CD4-positive, alpha-beta T cell treated with Interleukin-15 for 4 hours (primary cell): Measurements from ENCODE around the gene MED12L.
A peak's percentile ranks its signal among the peaks of the same experiment; 100 is the strongest.

Experiments used
- DNase-seq: peaks from one replicate; pipeline ENCODE4 v3.0.0-alpha.2; 2020; ENCODE audit warnings: low spot score

The MED12L gene

DNA sequence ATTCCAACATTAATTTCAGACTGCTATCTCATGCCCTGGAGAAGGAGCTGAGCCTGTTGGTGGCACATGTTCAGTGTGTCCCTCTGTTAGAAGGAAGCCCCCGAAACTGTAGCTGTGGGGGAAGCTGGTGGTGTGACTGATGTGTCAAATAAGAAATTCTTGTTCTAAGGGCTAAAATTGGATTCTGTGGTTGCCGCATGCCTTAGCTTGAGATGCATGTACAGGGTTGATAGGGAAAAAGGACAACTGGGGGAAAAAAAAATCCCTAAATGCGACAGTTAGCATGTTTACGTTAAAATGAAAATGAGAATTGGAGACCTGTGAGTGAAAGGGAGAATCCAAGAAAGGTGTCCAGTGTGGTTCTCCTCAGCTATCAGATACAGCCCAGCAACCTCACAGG lies 58.6 kb downstream of the MED12L start:
- DNase-seq = no peak

DNA sequence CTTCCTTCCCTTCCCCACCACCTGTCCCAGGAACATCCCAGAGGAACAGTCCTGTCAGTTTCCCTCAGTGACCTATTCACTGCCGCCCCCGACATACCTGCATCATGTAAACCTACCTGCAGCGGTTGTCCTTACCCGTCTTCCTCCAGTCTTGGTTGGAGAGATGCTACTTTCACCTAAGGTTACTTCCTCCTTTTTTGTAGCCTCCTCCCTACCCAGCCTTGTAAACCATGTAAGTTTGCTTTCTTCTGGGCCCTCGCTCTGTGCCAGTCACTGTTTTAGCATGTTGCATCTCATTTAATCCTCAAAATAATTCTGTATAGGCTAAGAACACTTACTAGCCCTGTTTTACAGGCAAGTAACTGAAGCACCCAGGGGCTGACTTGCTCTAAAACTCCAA lies 59.3 kb downstream of the MED12L start:
- no peak for DNase-seq

DNA sequence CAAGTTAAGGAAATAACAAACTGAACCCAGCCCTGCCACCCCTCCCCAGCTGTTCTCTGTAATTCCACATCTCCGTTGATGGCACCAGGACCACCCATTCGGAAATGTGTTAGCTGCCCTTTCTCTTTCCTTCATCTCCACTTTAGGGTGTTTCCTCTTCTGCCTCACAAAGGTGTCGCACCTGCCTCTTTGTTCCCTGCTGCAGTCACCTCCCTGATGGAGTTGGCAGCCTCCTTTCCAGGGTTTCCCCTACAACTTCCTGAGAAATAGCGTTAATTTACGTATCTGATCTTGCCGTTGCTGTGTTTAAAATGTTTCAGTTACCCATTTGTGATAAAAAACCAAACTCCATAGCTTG lies 60.2 kb downstream of the MED12L start:
- DNase-seq = no peak

DNA sequence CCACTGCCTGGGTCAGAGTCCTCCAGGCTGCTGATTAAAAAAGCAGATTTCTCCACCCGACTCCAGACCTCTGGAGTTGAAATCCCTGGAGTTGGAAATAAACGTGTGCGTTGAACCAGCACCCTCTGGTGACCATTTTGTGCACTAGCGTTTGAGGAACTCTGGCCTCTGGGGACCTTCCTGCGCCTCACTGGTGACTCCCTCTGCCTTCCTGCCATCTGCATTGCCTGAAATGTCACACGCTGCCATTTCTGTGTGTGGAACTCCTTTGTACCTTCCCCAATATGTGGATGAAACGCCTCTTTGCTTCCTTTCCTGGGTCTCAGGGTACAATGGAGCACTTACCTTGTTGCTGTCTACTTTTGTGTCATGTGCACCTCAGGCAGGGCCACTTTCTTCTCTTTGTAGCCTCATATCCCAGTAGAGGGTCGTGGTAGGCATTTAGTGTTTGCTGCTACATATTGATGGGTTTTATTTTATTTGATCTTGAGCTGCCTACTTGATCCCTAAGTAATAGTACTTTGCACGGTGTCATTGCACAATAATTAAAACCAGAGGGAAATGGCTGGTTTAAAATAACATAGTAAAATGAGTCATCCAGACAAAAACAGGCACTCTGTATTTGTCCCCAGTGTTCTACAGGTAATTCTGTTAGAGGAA lies 60.7 kb downstream of the MED12L start:
- DNase-seq = peak; percentile 53

DNA sequence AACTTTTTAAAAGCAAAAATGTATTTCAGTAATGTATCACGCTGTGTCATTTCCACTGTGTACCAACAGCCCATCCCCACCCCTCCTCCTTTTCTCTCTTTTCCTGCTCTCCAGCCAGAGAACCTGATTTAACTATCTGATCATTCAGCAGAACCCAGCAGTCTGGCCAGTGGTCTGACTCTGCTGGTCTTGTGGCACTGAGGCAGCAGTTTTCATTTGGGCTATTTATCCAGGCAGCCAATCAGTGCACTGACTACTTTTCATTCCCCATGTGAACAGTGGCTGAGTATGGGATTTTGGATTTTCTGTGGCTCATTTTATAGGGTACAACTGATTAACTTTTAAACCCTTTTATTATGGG lies 61.2 kb downstream of the MED12L start:
- DNase-seq = no peak

DNA sequence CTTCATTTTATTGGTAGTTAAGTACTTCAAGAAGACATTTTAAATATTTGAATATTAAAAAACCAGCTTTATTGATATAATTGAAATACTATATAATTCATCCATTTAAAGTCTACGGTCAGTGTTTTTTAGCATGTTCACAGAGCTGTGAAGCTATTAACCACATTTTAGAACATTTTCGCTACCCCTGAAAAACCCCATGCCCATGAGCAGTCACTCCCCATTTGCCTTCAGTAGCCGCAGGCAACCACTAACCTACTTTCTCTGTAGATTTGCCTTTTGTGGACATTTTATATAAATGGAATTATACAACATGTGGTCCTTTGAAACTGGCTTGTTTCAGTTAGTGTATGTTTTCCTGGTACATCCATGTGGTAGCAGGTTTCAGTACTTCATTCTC lies 61.8 kb downstream of the MED12L start:
- DNase-seq = no peak

DNA sequence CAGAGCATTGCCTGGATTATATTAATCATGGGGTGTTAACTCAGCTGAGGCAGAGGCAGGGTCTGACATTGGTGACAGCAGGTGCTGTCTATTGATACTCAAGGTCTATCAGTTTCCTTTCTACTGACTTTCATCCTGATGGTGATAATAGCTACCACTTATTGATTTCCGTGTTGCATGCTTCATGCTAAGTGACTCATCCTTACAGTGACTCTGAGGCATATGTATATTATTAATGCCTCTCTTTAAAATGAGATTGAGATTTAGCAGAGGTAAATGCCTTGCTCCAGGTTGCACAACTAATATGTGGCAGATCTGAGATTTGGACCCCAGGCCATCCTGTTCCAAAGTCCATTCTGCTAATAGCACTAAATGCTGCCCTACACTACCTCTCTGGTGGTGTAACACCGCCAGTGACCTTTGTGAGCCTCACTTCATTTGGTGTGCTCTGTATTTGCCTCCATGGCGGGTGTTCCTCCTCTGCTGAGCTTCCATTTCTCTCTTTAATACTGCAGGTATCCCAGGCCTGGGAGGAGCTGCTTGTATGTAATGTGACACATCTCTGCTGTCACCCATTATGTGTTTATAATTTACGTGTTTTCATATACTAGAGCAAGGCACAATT lies 67.1 kb downstream of the MED12L start:
- DNase-seq = no peak

DNA sequence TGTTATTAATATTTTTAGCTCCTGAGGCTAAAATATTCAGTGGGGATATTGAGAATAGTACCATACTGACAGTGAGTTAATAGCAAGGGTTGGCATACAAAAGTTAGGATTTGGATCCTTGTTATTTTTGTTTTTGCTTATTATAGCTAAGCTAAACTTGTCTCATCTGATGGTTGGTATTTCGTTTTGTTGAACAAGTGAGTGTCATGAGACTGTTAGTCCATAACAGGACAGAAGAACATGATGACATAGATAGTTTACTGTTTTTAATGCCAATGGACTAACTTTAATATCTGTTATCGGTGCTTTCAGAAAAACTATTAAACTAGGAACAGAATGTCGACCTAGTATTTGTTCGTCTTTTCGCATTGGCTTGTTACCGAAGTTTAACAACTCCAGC lies 69.1 kb downstream of the MED12L start:
- no peak for DNase-seq

DNA sequence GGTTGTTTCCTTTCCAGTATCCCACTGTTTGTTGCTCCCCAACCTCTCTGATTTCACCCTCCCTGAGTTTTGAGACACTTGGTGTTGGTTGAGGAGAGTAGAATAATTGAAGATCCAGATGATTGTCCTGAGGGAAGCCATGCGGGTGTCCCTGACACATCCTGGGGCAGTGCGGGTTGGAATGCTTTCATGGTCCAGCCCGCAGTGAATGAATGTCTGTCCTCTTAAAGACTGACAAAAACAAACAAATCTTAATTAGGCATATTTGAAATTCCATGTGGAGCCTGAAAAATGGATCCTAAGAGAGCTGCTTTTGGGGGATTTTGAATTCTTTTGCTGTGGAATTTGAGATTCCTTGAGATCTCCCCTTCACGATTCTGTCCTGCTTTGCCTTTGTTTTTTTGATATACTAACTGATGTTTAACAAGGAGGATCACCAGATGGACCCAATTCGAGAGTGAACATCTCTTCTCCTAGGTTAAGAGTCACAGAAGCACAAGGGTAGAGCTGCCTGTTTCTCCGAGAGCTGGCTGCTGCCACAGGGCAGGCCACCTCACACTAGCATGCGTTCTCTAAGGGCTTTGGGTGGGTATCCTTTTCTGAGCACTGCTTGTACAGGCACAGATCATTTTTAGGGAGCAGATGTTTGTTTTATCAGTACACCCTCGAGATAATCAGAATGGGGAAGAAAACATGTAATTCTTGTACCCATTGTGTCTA lies 70.1 kb downstream of the MED12L start:
- no peak for DNase-seq

DNA sequence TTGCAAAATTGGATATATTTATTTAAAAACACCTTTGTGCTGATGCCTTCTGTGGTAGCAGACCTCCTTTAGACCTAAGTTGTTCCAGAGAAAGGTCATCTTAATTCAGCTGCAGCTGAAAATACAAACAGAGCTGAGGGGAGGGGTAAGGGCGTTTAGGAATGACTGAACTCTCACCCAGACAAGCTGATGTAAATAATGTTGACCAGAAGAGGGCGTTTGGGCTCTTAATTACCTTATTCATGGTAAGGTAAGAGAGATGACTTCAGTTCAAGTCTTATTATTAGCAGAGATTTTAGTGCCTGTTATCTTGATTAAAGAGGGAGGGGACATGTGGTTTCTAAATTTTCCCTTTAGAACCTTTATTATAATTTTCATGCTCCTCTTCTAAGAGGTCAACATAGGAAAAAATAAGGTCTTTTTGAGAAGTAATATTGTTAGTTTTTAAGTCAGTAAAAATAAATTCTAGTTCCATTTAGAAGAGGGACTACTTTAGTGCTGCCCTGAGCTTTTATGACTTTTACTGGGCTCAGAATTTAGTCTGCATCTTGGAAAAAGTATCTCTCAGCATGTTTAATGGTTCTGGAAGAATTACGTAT lies 71.3 kb downstream of the MED12L start:
- DNase-seq = peak; percentile 67

DNA sequence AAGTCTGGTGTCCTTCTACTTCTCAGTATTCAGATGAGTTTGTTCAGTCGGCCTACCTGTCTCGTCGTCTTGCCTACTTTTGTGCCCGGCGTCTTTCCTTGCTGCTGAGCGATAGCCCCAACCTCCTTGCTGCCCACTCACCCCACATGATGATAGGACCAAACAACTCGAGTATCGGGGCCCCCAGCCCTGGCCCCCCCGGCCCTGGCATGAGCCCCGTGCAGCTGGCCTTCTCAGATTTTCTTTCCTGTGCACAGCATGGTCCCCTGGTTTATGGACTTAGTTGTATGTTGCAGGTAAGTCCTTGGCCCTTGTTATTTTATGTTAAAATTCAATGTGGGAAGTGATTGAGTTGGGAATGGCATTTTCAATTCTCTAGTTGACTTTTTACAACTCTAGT lies 74.3 kb downstream of the MED12L start:
- no peak for DNase-seq

DNA sequence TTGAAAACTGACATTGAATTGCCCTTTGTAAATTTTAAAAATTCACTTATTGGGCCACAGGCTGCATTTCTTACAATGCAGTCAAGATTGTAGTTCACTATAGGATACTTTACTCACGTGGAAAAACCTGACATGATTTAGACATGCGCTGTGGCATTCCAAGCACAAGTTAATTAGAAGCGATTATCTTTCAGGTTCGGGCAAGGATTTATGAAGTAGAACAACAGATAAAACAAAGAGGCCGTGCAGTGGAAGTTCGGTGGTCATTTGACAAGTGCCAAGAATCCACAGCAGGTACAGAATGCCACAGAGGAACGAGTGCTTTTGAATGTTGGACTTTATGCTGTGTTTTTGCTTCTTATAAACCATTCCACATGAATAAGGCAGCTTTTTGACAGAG lies 79.8 kb downstream of the MED12L start:
- no peak for DNase-seq

DNA sequence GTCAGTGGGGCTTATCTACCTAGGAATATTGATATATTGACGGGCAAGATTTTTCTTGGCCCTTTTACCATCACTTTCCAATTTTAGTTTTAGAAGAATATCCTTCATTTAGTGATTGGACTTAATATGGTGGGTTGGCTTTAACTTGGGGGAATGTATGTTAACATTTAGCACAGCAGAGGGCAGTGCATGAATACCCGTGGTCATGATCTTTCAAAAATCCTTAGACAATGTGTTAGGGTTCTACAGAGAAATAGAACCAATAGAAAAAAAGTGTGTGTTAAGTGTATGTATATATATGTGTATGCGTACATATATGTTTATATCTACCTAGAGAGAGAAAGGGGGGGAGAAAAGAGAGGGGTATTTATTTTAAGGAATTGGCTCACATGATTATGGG lies 80.7 kb downstream of the MED12L start:
- DNase-seq = no peak

DNA sequence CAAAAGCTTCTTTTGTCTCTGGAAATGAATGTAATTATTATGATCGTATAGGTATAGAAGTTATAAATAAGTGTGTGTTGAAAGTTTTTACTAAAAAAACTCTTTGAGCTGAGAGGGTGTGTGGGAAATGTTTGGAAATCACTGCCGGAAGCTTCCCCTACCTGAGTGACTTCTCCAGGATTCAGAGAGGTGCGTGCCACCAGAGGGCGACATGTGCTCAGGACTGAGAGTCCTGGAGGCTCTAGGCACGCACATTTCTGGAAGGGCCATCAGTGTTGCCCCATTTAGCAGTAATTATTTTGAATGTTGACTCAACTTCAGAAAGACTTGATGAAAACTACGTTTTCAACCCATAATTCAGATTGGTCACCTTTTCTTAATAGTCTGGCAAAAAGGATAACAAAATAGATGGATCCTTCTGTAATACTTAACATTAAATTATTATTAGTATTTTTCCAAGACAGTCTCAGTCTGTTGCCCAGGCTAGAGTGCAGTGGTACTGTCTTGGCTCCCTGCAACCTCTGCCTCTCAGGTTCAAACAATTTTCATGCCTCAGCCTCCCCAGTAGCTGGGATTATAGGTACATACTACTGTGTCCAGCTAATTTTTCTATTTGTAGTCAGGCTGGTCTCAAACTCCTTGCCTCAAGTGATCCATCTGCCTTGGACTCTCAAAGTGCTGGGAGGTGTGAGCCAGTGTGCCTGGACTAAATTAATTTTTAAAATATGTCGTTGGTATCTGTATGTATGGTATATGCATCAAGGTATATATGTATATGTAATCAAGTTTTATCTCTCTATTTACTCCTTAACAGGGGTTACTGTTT lies 83.0 kb downstream of the MED12L start:
- DNase-seq = peak; percentile 82

DNA sequence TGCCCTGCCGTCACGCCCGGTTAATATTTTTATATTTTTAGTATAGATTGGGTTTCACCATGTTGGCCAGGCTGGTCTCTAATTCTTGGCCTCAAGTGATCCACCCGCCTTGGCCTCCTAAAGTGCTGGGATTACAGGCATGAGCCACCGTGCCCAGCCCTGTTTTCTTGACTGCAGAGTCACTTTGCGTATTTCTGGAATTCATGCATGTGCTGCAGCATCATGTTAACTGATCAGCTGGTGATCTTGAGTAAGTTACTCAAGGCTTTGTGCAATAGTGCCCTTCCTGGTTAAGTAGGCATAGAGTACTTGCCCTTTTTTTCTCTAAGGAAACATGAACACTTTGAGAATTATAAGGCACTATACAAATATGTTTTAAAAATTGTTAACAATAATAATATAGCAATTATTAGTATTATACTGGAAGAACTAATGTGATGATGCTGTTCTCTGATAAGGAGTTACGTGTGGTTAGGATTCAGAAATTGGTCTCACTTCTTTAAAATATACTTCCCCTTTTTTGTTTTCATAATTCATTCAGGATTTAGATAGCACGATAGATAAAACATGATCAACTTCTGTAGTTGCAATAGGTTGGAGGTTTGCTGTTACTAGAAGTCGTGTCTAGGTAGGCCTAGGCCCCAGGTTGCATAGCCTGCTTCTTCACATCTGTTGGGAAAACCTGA lies 83.9 kb downstream of the MED12L start:
- DNase-seq = no peak

DNA sequence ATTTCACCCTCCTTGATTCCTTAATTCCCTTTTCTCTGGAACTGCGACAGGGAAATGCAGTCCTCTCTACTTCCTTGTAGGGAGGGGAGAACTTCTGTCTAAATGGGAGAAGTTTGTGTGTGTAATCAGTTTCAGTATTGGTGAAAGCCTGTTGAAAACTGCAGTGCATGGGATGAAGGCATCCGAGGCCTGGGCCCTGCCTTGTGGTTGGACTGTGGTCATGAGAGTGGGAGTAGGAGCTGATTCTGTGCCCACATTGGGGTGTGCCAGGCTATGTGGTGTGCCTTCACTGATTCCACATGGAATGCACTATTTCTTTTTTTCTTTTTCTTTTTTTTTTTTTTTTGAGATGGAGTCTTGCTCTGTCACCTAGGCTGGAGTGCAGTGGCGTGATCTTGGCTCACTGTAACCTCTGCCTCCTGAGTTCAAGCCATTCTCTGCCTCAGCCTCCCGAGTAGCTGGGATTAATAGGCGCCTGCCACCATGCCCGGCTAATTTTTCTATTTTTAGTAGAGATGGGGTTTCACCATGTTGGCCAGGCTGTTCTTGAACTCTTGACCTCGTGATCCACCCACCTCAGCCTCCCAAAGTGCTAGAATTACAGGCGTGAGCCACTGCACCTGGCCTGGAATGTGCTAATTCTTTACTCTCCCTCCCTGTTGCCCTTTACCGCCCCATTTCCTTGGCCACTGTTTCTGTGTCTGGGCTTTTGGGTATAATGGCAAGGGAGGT lies 84.7 kb downstream of the MED12L start:
- peak; percentile 21 for DNase-seq

DNA sequence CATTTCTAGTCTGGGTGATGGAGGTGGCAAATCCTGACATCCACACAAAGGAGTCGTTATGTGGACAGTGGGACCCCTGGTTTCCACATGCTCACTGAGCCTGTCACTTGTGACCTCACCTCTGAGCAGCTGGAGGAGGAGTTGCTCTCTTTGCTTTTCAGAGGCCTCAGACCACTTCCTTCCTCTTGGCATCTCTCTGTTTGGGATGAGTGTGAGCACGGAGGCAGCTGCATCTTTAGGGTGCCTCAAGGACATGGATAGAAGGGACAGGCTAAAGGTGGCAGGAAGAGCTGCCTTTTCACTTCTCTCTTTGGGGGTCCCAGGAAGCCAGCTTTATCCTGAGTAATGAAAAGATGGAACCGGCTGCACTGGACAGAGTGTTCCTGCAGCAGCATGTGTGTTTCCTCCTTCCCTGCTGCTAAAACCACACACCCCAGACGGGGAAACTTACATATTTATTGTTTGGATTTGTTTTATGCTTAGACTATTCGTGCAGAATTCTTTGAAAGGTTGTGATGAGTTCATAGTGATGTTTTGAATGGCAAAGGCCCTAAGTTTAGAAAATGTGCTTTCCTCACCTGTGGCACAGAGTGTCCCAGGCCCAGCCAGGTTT lies 85.8 kb downstream of the MED12L start:
- DNase-seq = peak; percentile 53

DNA sequence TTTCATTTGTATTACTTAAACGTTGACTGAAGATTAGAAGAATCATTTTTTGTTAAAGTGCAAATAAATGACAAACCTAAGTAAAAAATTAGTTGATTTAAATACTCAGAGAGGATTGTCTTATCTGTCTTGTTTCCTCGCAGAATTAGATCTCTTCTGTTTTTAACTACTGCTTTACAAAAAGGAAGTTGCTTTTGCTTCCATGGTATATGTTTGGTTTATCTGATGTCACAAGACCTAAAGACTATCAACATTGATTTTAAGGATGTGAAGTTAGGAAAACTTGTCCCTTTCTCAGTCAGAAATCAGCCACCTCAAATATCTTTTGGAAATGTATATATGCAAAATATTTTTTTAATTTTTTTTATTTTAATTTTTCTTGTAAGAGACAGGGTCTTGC lies 88.9 kb downstream of the MED12L start:
- DNase-seq = no peak

DNA sequence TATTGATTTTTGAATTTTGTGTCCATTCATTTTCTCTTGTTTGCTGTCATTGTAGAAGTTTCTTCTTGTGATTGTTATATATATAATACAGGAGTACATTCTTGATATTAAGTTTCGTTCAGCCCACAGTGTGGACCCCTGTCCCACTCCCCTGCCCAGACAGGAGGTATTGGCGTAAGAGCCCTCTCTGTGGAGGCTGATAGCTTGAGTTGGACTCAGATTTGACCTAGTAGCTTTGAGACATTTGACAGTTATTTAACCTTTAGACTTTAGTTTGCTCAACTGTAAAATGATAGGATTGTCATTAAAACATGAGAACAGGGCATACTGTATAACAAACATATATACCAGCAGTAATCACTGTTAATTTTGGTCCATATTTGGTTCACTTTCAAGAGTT lies 90.5 kb downstream of the MED12L start:
- DNase-seq = no peak

DNA sequence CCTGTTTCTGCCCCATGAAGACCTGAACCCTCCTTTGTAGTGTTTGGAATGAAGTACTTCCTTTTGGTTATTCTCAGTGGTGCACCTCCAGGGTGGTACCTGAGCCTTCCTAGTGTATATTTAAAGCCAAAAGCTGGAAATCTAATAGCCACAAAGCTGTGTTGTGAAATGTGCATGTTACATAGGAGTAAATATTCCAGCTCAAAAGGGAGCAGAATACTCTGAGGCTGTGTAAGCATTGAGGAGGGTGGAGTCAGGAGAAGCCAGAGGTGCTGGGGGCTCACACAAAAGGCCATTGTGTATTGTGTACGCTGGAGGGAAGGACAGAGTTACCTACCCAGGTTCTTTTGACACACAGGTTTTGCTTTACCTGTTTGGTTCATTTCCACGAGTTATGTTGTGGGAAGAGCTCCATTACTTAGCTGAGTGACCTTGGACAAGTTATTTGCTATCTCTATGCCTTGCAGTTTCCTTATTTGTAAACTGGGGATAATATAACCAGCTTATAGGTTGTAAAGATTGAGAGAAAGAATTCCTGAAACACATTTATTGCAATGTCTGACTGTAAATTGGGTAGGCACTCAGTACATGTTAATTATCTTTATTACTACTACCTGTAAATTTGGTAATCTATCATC lies 92.9 kb downstream of the MED12L start:
- no peak for DNase-seq
